Ovary (tissue), 9 donors: Measurements from ENCODE around the gene POU2AF1. TPM values are rescaled to one million over a fixed set of nuclear protein-coding genes. Genes with fewer than 3 reads are reported as not detected.

Experiments
- DNase-seq, 5 donors: peaks; one replicate each; pipeline ENCODE4 v3.0.0-alpha.2; 2019 to 2020
- H3K27ac ChIP-seq, 2 donors: fragments of 200-600 bp; one replicate each; pipeline versions ENCODE4 v1.5.1 to v1.8.0; 2019 to 2022
- H3K27me3 ChIP-seq: fragments of 200-600 bp; one replicate; pipeline ENCODE4 v1.8.0; 2022
- H3K36me3 ChIP-seq: fragments of 200-600 bp; sonication (generic); one replicate; pipeline ENCODE4 v1.5.1; 2019
- H3K4me1 ChIP-seq: one replicate; pipeline ENCODE4 v1.8.1; 2013; ENCODE audit warnings: mild to moderate bottlenecking, moderate library complexity; ENCODE audit not compliant: insufficient read depth
- H3K4me3 ChIP-seq: fragments of 200-600 bp; sonication (generic); one replicate; pipeline ENCODE4 v1.5.1; 2017
- H3K9me3 ChIP-seq, 2 donors: fragments of 200-600 bp in 1 of 2; sonication (generic) in 1 of 2; one replicate each; pipeline versions ENCODE4 v1.5.1 to v1.8.1; 2013 to 2019; ENCODE audit warnings: mild to moderate bottlenecking in 1 of 2, moderate library complexity in 1 of 2
- EP300 ChIP-seq: sonication (generic); formaldehyde crosslinking; IDR thresholded peaks from one replicate; pipeline ENCODE4 v1.6.1; 2017; ENCODE audit warnings: antibody characterized with exemption
- POLR2A ChIP-seq: fragments of 450-650 bp; IDR thresholded peaks from one replicate; pipeline ENCODE4 v1.6.1; 2017; ENCODE audit warnings: antibody characterized with exemption, mild to moderate bottlenecking, moderate library complexity
- WGBS, 3 donors: extraction: QIAGEN DNeasy Blood & Tissue Kit in 1 of 3; methylation state at CpG; one replicate each; pipeline versions ENCODE4 v1.1.5 to v1.1.7; 2013 to 2017; 5-methylcytosine and 5-hydroxymethylcytosine counted together
- intact Hi-C, 4 donors: fragments of 100-400 bp; cut with DNase I; formaldehyde crosslinking; loops; one replicate each; pipeline versions ENCODE4 v1.11.0 to v1.15.1; 2022 to 2023
- polyA plus RNA-seq, 2 donors: library from polyadenylated mRNA; stranded (reverse); fragments of 200-250 nt in 1 of 2; fragments of 350-450 nt in 1 of 2; fragmentation: Illumina TruSeq in 1 of 2; extraction: RNeasy Lipid Tissue Mini Kit (QIAGEN cat#74804) in 1 of 2; gene quantifications; one replicate each; pipeline ENCODE4 v1.2.3, GENCODE V29; 2013 to 2014
- total RNA-seq, 7 donors: library from RNA; depleted of rRNA in 2 of 7; stranded (reverse); fragments of >200 nt in 2 of 7; fragmentation: NEBNext Ultra II Directional in 3 of 7; extraction: Animal tissue kit (Norgen Biotek cat#: 25700) in 3 of 7; gene quantifications; one replicate each; pipeline versions ENCODE4 v1.1.0 to v1.2.4, GENCODE V29; 2016 to 2023
- TF ChIP-seq, protein P1 (sequence below), 3 donors: fragments of 450-650 bp in 2 of 3; fragments of 200-600 bp in 1 of 3; IDR thresholded peaks; one replicate each; pipeline versions ENCODE4 v1.5.1 to v1.8.0; 2016 to 2022; ENCODE audit warnings: antibody characterized with exemption in 3 of 3, mild to moderate bottlenecking in 1 of 3
- donor health status: DM: no; HTN: no; CAD: no; lungs with moderate emphysema.
- donor health status: DM: no; HTN: no; CAD: no.
- donor health status: Bipolar disorder and iron deficiency.
- donor health status: DM: yes; HTN: yes; CAD: no.
- donor health status: DM: no; HTN: no; CAD: no.
- donor health status: DM: yes; HTN: yes; CAD: no.

POU2AF1 gene
- total and polyA plus RNA-seq, 9 donors, result 0.29 to 4.1 (median 0.83) TPM

DNA sequence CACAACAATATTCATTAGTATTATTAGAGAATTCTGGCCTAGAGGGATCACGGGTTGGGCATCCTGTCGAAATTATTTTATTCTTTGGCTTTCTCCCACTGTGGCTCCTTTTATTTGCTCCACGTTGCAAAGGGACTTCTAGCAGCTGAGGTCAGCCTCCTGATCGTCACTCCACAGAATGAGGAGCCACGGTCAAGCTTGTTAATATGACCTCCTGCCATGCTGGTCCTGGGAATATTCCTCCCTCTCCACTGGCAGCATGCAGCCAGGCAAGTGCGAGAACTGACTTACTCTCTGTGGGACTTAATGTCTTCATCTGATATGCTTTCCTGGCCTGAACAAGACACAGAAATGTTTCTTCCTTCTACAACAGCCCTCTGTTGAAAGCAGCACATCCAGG lies 59.8 kb downstream of the POU2AF1 start:
- 85 to 88% (median 85%) methylated on average over 6 of the region's 6 CpGs for WGBS, 3 donors
- no peak overlapping the region for H3K27ac ChIP-seq
- DNase-seq, result no peak
- intact Hi-C loops, result no loop called here
- H3K9me3 ChIP-seq, result no peaks in the 10 kb centered on the region
- no peak overlapping the region for H3K4me3 ChIP-seq
- H3K27me3 ChIP-seq, result no peaks in the 10 kb centered on the region
- H3K36me3 ChIP-seq, result no peaks in the 10 kb centered on the region
- H3K4me1 ChIP-seq, result peaks cover 4% of the 10 kb centered on the region
- TF ChIP-seq, protein P1, sequence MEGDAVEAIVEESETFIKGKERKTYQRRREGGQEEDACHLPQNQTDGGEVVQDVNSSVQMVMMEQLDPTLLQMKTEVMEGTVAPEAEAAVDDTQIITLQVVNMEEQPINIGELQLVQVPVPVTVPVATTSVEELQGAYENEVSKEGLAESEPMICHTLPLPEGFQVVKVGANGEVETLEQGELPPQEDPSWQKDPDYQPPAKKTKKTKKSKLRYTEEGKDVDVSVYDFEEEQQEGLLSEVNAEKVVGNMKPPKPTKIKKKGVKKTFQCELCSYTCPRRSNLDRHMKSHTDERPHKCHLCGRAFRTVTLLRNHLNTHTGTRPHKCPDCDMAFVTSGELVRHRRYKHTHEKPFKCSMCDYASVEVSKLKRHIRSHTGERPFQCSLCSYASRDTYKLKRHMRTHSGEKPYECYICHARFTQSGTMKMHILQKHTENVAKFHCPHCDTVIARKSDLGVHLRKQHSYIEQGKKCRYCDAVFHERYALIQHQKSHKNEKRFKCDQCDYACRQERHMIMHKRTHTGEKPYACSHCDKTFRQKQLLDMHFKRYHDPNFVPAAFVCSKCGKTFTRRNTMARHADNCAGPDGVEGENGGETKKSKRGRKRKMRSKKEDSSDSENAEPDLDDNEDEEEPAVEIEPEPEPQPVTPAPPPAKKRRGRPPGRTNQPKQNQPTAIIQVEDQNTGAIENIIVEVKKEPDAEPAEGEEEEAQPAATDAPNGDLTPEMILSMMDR (IDR thresholded peaks at IDR 0.05), result no peak
- TF ChIP-seq EP300 (no peak), POLR2A (no peak)

DNA sequence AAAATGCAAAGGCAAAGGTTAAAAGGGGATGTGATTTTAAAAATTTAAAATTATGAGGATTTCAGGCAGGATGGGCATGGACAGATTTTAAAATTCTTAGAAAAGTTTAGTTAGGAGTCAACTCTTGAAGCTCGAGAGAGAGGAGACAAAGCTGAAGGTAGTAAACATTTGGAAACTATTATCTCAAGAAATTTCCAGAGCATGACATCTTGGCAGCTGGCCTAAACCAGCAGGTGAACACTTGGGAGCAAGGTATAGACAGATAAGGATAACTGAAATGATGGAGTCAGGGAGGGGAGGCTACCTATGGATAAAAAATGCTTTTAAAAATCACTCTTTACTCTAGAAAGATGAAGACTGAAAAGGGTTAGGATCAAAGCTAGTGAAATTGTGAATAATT lies 67.0 kb downstream of the POU2AF1 start:
- intact Hi-C loops, result no loop called here
- DNase-seq, result no peak
- no peak overlapping the region for H3K4me3 ChIP-seq
- no peaks in the 10 kb centered on the region for H3K27me3 ChIP-seq
- H3K4me1 ChIP-seq, result no peaks in the 10 kb centered on the region
- no peaks in the 10 kb centered on the region for H3K36me3 ChIP-seq
- no peaks in the 10 kb centered on the region for H3K9me3 ChIP-seq
- WGBS, 3 donors, result 61 to 63% (median 62%) methylated on average over 1 of the region's 1 CpG
- TF ChIP-seq EP300 (no peak), POLR2A (no peak)
- TF ChIP-seq, protein P1 (IDR thresholded peaks at IDR 0.05), result no peak
- H3K27ac ChIP-seq, result no peak overlapping the region

DNA sequence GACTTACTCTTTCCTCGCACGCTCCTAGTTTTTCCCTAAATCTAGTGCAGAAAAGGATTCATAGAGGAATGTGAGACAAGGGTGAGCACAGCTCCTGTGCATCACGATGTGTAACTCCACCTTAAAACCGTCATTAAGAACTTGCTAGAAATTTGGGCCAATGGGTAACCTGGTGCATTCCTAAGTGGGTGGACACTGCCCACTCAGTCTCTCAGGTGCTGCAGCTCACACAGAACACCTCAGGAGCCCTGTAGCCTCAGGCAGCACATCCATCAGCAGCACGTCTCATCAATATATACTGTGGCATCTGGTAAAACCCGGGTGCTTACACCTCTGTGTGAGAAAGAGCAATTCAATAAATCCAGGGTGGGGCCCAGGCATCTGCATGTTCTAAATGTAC lies 68.4 kb downstream of the POU2AF1 start:
- intact Hi-C loops, result no loop called here
- Histone ChIP-seq H3K4me1 (no peaks in the 10 kb centered on the region), H3K27ac (no peak overlapping the region), H3K9me3 (no peaks in the 10 kb centered on the region), H3K4me3 (no peak overlapping the region), H3K27me3 (no peaks in the 10 kb centered on the region), H3K36me3 (no peaks in the 10 kb centered on the region)
- TF ChIP-seq POLR2A (no peak), EP300 (no peak)
- TF ChIP-seq, protein P1 (IDR thresholded peaks at IDR 0.05), result no peak
- DNase-seq, result no peak
- 78 to 82% (median 80%) methylated on average over 6 of the region's 6 CpGs for WGBS, 3 donors

DNA sequence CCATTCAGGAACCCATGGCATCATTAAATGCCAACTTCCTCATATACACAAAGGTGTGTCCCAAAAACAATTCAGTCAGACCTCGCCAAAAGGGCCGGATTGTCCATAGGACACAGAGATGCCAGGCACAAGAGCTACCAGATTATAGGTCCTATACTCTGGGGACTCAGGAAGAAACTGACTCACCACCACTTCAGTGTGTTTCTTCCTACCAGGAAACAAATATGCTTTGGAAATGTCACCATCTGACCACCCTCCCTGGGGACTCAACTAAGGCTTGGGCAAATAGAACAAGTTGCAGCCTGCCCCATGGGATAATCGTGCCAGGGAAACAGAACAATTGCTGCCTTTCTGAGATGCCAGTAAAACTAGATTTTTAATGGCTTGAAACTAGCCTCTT lies 69.0 kb downstream of the POU2AF1 start:
- no peak overlapping the region for H3K4me3 ChIP-seq
- DNase-seq, result no peak
- H3K4me1 ChIP-seq, result no peaks in the 10 kb centered on the region
- intact Hi-C loops, result no loop called here
- H3K9me3 ChIP-seq, result no peaks in the 10 kb centered on the region
- WGBS, 3 donors, result 73 to 93% (median 77%) methylated on average over 3 of the region's 3 CpGs
- H3K27ac ChIP-seq, result no peak overlapping the region
- TF ChIP-seq, protein P1 (IDR thresholded peaks at IDR 0.05), result no peak
- no peak for TF ChIP-seq EP300
- TF ChIP-seq POLR2A, result no peak
- H3K27me3 ChIP-seq, result no peaks in the 10 kb centered on the region
- no peaks in the 10 kb centered on the region for H3K36me3 ChIP-seq
